GM19397 (cell line): ENCODE measurements around the gene TNC.

Source experiments
- ATAC-seq: cut with Tn5 transposase; IDR thresholded peaks from one replicate; pipeline ENCODE4 v1.9.1; 2021; ENCODE audit warnings: mild to moderate bottlenecking, moderate library complexity; ENCODE audit not compliant: unreplicated experiment

The TNC gene

GRCh38 chr9:115058175-115058574 lies 59.8 kb downstream of the TNC start:
- ATAC-seq, result no peak

- ATAC-seq, result no peak
These were observed 60.4 kb downstream of the TNC start for GRCh38 chr9:115057559-115057958.

GRCh38 chr9:115050002-115050490 lies 67.9 kb downstream of the TNC start:
- no peak for ATAC-seq

- ATAC-seq, result no peak
These were observed 71.1 kb downstream of the TNC start for GRCh38 chr9:115046824-115047223.

- no peak for ATAC-seq
These were observed 71.8 kb downstream of the TNC start for GRCh38 chr9:115046199-115046598.

- ATAC-seq, result no peak
These were observed 74.3 kb downstream of the TNC start for GRCh38 chr9:115043632-115044031.

- no peak for ATAC-seq
These were observed 75.0 kb downstream of the TNC start for GRCh38 chr9:115042781-115043509.

GRCh38 chr9:115039516-115040120 lies 78.3 kb downstream of the TNC start:
- no peak for ATAC-seq

- ATAC-seq, result no peak
These were observed 79.8 kb downstream of the TNC start for GRCh38 chr9:115038178-115038577.

GRCh38 chr9:115036691-115037090 lies 81.3 kb downstream of the TNC start:
- no peak for ATAC-seq

- peak; percentile 67 for ATAC-seq
These were observed 81.9 kb downstream of the TNC start for GRCh38 chr9:115035841-115036612.

GRCh38 chr9:115034801-115035200 lies 83.2 kb downstream of the TNC start:
- ATAC-seq, result no peak

- no peak for ATAC-seq
These were observed 84.2 kb downstream of the TNC start for GRCh38 chr9:115033800-115034199.

GRCh38 chr9:115032296-115032695 lies 85.7 kb downstream of the TNC start:
- no peak for ATAC-seq

GRCh38 chr9:115030006-115030405 lies 88.0 kb downstream of the TNC start:
- ATAC-seq, result no peak

- ATAC-seq, result no peak
These were observed 92.2 kb downstream of the TNC start for GRCh38 chr9:115025721-115026120.

- no peak for ATAC-seq
These were observed 92.9 kb downstream of the TNC start for GRCh38 chr9:115024925-115025535.

- ATAC-seq, result no peak
These were observed 95.1 kb downstream of the TNC start for GRCh38 chr9:115022760-115023434.

- no peak for ATAC-seq
These were observed 99.2 kb downstream of the TNC start for GRCh38 chr9:115018547-115019435.

GRCh38 chr9:115016344-115016743 lies 101.6 kb downstream of the TNC start:
- no peak for ATAC-seq
